ENCODE results near the gene CLSTN1.

Gene CLSTN1

GRCh38 chr1:9867408-9868243 is 43.9 kb upstream of the CLSTN1 start:
- TF ChIP-seq, protein P1, sequence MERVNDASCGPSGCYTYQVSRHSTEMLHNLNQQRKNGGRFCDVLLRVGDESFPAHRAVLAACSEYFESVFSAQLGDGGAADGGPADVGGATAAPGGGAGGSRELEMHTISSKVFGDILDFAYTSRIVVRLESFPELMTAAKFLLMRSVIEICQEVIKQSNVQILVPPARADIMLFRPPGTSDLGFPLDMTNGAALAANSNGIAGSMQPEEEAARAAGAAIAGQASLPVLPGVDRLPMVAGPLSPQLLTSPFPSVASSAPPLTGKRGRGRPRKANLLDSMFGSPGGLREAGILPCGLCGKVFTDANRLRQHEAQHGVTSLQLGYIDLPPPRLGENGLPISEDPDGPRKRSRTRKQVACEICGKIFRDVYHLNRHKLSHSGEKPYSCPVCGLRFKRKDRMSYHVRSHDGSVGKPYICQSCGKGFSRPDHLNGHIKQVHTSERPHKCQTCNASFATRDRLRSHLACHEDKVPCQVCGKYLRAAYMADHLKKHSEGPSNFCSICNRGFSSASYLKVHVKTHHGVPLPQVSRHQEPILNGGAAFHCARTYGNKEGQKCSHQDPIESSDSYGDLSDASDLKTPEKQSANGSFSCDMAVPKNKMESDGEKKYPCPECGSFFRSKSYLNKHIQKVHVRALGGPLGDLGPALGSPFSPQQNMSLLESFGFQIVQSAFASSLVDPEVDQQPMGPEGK (CRISPR knock-in tag; IDR thresholded peaks at IDR 0.05; ENCODE audit: borderline replicate concordance): no peak
- TF ChIP-seq, protein P2, sequence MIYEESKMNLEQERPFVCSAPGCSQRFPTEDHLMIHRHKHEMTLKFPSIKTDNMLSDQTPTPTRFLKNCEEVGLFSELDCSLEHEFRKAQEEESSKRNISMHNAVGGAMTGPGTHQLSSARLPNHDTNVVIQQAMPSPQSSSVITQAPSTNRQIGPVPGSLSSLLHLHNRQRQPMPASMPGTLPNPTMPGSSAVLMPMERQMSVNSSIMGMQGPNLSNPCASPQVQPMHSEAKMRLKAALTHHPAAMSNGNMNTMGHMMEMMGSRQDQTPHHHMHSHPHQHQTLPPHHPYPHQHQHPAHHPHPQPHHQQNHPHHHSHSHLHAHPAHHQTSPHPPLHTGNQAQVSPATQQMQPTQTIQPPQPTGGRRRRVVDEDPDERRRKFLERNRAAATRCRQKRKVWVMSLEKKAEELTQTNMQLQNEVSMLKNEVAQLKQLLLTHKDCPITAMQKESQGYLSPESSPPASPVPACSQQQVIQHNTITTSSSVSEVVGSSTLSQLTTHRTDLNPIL (CRISPR knock-in tag; IDR thresholded peaks at IDR 0.05; ENCODE audit: low read depth): no peak
- TF ChIP-seq SNAI2 (CRISPR knock-in tag; IDR thresholded peaks at IDR 0.05) (no peak), ZNF70 (CRISPR knock-in tag; IDR thresholded peaks at IDR 0.05) (no peak), ZFP30 (CRISPR knock-in tag; IDR thresholded peaks at IDR 0.05) (no peak), ARNTL (CRISPR knock-in tag; IDR thresholded peaks at IDR 0.05; ENCODE audit: borderline replicate concordance, low read depth) (no peak), GLIS3 (CRISPR knock-in tag; IDR thresholded peaks at IDR 0.05) (no peak), ZNF8 (CRISPR knock-in tag; IDR thresholded peaks at IDR 0.05) (no peak), PPARA (CRISPR knock-in tag; IDR thresholded peaks at IDR 0.05; ENCODE audit: borderline replicate concordance) (no peak), POU6F1 (CRISPR knock-in tag; IDR thresholded peaks at IDR 0.05; ENCODE audit: borderline replicate concordance, low read depth) (no peak)
- peak; percentile 97 for ATAC-seq

DNA sequence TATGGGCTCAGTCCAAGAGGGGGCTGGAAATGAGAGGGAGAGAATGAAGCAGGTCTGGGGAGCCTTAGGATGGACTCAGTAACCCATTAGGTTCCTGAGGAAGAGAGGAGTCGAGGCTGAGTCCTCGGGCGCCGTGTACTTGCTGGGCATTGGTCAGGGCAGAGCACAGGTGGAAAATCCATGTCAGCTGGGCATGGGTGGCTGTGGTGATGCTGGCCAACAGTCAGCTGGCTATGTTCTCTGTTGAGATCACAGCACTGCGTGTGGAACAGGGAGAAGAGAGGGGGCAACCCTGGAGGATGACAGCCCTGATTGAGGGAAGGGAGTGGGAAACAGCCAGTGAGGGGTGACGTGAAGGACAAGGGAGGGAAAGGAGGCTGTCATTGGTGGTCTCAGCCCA is 43.1 kb upstream of the CLSTN1 start:
- no peak for ATAC-seq
- TF ChIP-seq PPARA (CRISPR knock-in tag; IDR thresholded peaks at IDR 0.05; ENCODE audit: borderline replicate concordance) (no peak), CSRNP3 (CRISPR knock-in tag; IDR thresholded peaks at IDR 0.05) (no peak)

GRCh38 chr1:9865724-9866123 is 42.0 kb upstream of the CLSTN1 start:
- TF ChIP-seq TCF4 (CRISPR knock-in tag; IDR thresholded peaks at IDR 0.05; ENCODE audit: borderline replicate concordance) (no peak), RARB (CRISPR knock-in tag; IDR thresholded peaks at IDR 0.05) (no peak), CSRNP3 (CRISPR knock-in tag; IDR thresholded peaks at IDR 0.05) (no peak), ZNF8 (CRISPR knock-in tag; IDR thresholded peaks at IDR 0.05) (no peak), OSR1 (CRISPR knock-in tag; IDR thresholded peaks at IDR 0.05) (no peak), ESRRG (CRISPR knock-in tag; IDR thresholded peaks at IDR 0.05) (no peak), ZFP30 (CRISPR knock-in tag; IDR thresholded peaks at IDR 0.05) (no peak), ZNF565 (CRISPR knock-in tag; conservative IDR thresholded peaks at IDR 0.05; ENCODE audit: low read depth) (no peak), TOX (CRISPR knock-in tag; IDR thresholded peaks at IDR 0.05; ENCODE audit: borderline replicate concordance) (no peak), TSHZ2 (CRISPR knock-in tag; IDR thresholded peaks at IDR 0.05) (no peak), ZNF70 (CRISPR knock-in tag; IDR thresholded peaks at IDR 0.05) (no peak), BACH2 (CRISPR knock-in tag; IDR thresholded peaks at IDR 0.05; ENCODE audit: borderline replicate concordance) (no peak)
- no peak for ATAC-seq
